ES-I3 (cell line): ENCODE data around the gene GABRR1.
"Not testable (repeated sequence)": the region's sequence is repeated elsewhere in the genome, so short reads cannot be mapped to it uniquely, and the experiment has no call there.

Source experiments
- H3K36me3 ChIP-seq: 2 replicates; pipeline ENCODE4 v1.6.1; 2013; ENCODE audit warnings: mild to moderate bottlenecking, low read length, control low read depth, moderate library complexity; ENCODE audit not compliant: insufficient read depth
- H3K4me1 ChIP-seq: 2 replicates; pipeline ENCODE4 v1.6.1; 2013; ENCODE audit warnings: mild to moderate bottlenecking, control low read depth, low read length; ENCODE audit not compliant: insufficient read depth
- H3K9ac ChIP-seq: 2 replicates; pipeline ENCODE4 v1.6.1; 2013; ENCODE audit warnings: low read depth, mild to moderate bottlenecking, low read length, moderate library complexity
- H3K9me3 ChIP-seq: 2 replicates; pipeline ENCODE4 v1.6.1; 2013; ENCODE audit warnings: mild to moderate bottlenecking, low read length, moderate library complexity; ENCODE audit not compliant: control insufficient read depth, insufficient read depth

The GABRR1 gene

GRCh38 chr6:89138173-89138572 lies 79.0 kb downstream of the GABRR1 start:
- H3K36me3 ChIP-seq, result no peaks in the 10 kb centered on the region
- H3K4me1 ChIP-seq, result peaks cover 16% of the 10 kb centered on the region
- no peak overlapping the region for H3K9ac ChIP-seq
- no peaks in the 10 kb centered on the region for H3K9me3 ChIP-seq

DNA sequence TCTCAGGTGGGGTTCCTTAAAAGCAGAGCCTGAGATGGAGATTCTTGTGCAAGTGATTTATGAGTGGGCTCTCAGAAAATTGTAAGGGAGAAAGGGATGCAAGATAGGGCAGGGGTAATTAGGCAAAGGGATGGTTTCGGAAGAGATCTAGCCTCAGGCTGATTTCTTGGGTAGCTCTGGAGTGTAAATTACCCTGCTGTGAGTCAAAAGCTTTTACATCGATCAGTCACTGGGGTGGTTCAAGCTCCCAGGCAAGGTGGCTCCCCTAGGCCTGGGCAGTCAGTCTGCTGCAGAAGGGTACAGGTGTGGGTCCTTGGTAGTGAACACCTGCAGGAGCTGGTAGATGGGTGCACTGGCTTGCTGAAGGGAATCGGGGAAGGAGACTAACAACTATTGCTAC lies 82.4 kb downstream of the GABRR1 start:
- H3K9me3 ChIP-seq, result no peaks in the 10 kb centered on the region
- no peak overlapping the region for H3K9ac ChIP-seq
- H3K36me3 ChIP-seq, result no peaks in the 10 kb centered on the region
- peaks cover 6% of the 10 kb centered on the region for H3K4me1 ChIP-seq

GRCh38 chr6:89133981-89134380 lies 83.2 kb downstream of the GABRR1 start:
- no peaks in the 10 kb centered on the region for H3K9me3 ChIP-seq
- no peaks in the 10 kb centered on the region for H3K36me3 ChIP-seq
- H3K4me1 ChIP-seq, result peaks cover 5% of the 10 kb centered on the region

GRCh38 chr6:89132057-89132456 lies 85.1 kb downstream of the GABRR1 start:
- H3K9me3 ChIP-seq, result no peaks in the 10 kb centered on the region
- H3K9ac ChIP-seq, result no peak overlapping the region
- H3K36me3 ChIP-seq, result no peaks in the 10 kb centered on the region
- peaks cover 5% of the 10 kb centered on the region for H3K4me1 ChIP-seq

More at GRCh38 chr6:89133981-89134380, 83.2 kb downstream of the GABRR1 start:
- no peak overlapping the region for H3K9ac ChIP-seq

GRCh38 chr6:89131599-89131998 lies 85.6 kb downstream of the GABRR1 start:
- Histone ChIP-seq H3K36me3 (no peaks in the 10 kb centered on the region), H3K9me3 (no peaks in the 10 kb centered on the region), H3K4me1 (peaks cover 5% of the 10 kb centered on the region), H3K9ac (no peak overlapping the region)

DNA sequence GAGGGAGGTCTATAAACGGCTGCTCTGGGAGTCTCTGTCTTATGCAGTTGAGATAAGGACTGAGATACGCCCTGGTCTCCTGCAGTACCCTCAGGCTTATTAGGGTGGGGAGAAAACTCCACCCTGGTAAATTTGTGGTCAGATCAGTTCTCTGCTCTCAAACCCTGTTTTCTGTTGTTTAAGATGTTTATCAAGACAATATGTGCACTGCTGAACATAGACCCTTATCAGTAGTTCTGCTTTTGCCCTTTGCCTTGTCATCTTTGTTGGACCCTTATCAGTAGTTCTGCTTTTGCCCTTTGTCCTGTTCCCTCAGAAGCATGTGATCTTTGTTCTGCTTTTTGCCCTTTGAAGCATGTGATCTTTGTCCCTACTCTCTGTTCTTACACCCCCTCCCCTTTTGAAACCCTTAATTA lies 88.9 kb downstream of the GABRR1 start:
- not testable (repeated sequence) for H3K4me1 ChIP-seq, H3K36me3 ChIP-seq, H3K9me3 ChIP-seq, H3K9ac ChIP-seq
